H1 (cell line): ENCODE measurements around the gene ASB13. TPM values are rescaled to one million over a fixed set of nuclear protein-coding genes. Genes with fewer than 3 reads are reported as not detected.

Experiments
- CTCF ChIA-PET: fragments of 300-600 bp; sonication (Branson Sonifier 250); formaldehyde crosslinking; loops from one replicate; lab custom pipeline; 2021; ENCODE audit not compliant: partially characterized antibody; lab: Charles Lee
- POLR2A ChIA-PET: fragments of 300-600 bp; sonication (Branson Sonifier 250); formaldehyde crosslinking; loops from one replicate; lab custom pipeline; 2021; ENCODE audit warnings: inconsistent platforms; ENCODE audit not compliant: partially characterized antibody; lab: Charles Lee
- DNase-seq, 2 experiments: peaks; one replicate each; pipeline versions ENCODE4 v3.0.0 to v3.0.0-alpha.2; 2010 to 2022; ENCODE audit warnings: low spot score in 2 of 2, low read depth in 1 of 2, mixed read lengths in 1 of 2
- FAIRE-seq: peaks from 2 replicates; lab custom pipeline; 2011; peaks lifted over from hg19 to GRCh38; lab: Jason Lieb, UNC
- H2AFZ ChIP-seq: 2 replicates; pipeline ENCODE4 v1.8.1; 2012; ENCODE audit warnings: low read length, inconsistent platforms
- H2AK5ac ChIP-seq: 2 replicates; pipeline ENCODE4 v1.6.1; 2013; ENCODE audit warnings: low read depth, low read length
- H2BK120ac ChIP-seq: replicated peaks from 2 replicates; pipeline ENCODE3; 2013; ENCODE audit warnings: low read depth, low read length, inconsistent platforms
- H2BK12ac ChIP-seq: 2 replicates; pipeline ENCODE4 v1.6.1; 2013; ENCODE audit warnings: low read depth, low read length
- H2BK15ac ChIP-seq: 2 replicates; pipeline ENCODE4 v1.6.1; 2013; ENCODE audit warnings: low read length
- H2BK20ac ChIP-seq: 2 replicates; pipeline ENCODE4 v1.6.1; 2013; ENCODE audit warnings: low read length
- H2BK5ac ChIP-seq: 2 replicates; pipeline ENCODE4 v1.6.1; 2013; ENCODE audit warnings: low read depth, low read length
- H3K14ac ChIP-seq: 2 replicates; pipeline ENCODE4 v1.6.1; 2013; ENCODE audit warnings: inconsistent platforms; ENCODE audit not compliant: insufficient read length
- H3K18ac ChIP-seq: 2 replicates; pipeline ENCODE4 v1.6.1; 2013; ENCODE audit warnings: low read length; ENCODE audit errors: extremely low read depth
- H3K23ac ChIP-seq: 2 replicates; pipeline ENCODE4 v1.6.1; 2013; ENCODE audit warnings: inconsistent platforms; ENCODE audit not compliant: insufficient read length
- H3K23me2 ChIP-seq: 2 replicates; pipeline ENCODE4 v1.6.1; 2013; ENCODE audit warnings: low read depth, low read length
- H3K27ac ChIP-seq: 2 replicates; pipeline ENCODE4 v1.6.1; 2011; ENCODE audit warnings: low read depth, low read length, inconsistent platforms
- H3K27me3 ChIP-seq, 4 experiments: replicated peaks in 1 of 4; 1 replicate in 1 of 4; 2 replicates in 3 of 4; pipeline versions ENCODE4 v1.6.1 to v1.8.1; 2011 to 2013; ENCODE audit warnings: low read length in 3 of 4, mild to moderate bottlenecking in 3 of 4, inconsistent platforms in 2 of 4, mixed read lengths in 2 of 4, moderate library complexity in 1 of 4; ENCODE audit not compliant: control insufficient read depth in 3 of 4, insufficient read depth in 3 of 4; ENCODE audit errors: extremely low read depth in 1 of 4
- H3K36me3 ChIP-seq, 4 experiments: 2 replicates each; pipeline versions ENCODE4 v1.6.1 to v1.8.1; 2011 to 2013; ENCODE audit warnings: mild to moderate bottlenecking in 4 of 4, low read length in 3 of 4, moderate library complexity in 2 of 4, control low read depth in 1 of 4, inconsistent platforms in 1 of 4; ENCODE audit not compliant: insufficient read depth in 4 of 4, control insufficient read depth in 2 of 4
- H3K4ac ChIP-seq: replicated peaks from 2 replicates; pipeline ENCODE3; 2013; ENCODE audit warnings: low read length, low read depth, mixed read lengths, inconsistent platforms; ENCODE audit not compliant: insufficient read length
- H3K4me1 ChIP-seq, 4 experiments: replicated peaks in 1 of 4; 1 replicate in 1 of 4; 2 replicates in 3 of 4; pipeline versions ENCODE4 v1.6.1 to v1.8.1; 2011 to 2013; ENCODE audit warnings: low read length in 3 of 4, inconsistent platforms in 2 of 4, mixed read lengths in 1 of 4; ENCODE audit not compliant: insufficient read depth in 4 of 4, control insufficient read depth in 3 of 4
- H3K4me2 ChIP-seq, 2 experiments: 2 replicates each; pipeline versions ENCODE4 v1.6.1 to v1.8.1; 2011 to 2013; ENCODE audit warnings: low read depth in 2 of 2, low read length in 2 of 2, control low read depth in 1 of 2, inconsistent platforms in 1 of 2, mild to moderate bottlenecking in 1 of 2; ENCODE audit not compliant: insufficient read depth in 1 of 2
- H3K4me3 ChIP-seq, 4 experiments: fragments of 200-600, 300-600 bp in 1 of 4; sonication (generic), shearing (Covaris generic), sonication (Bioruptor Twin) in 1 of 4; 2 replicates each; pipeline versions ENCODE4 v1.5.1 to v1.8.1; 2011 to 2016; ENCODE audit warnings: low read length in 4 of 4, low read depth in 3 of 4, control low read depth in 2 of 4, inconsistent platforms in 2 of 4, mild to moderate bottlenecking in 2 of 4, mixed read lengths in 1 of 4, moderate library complexity in 1 of 4; ENCODE audit not compliant: insufficient read depth in 2 of 4; ENCODE audit errors: extremely low read depth in 1 of 4
- H3K56ac ChIP-seq: replicated peaks from 2 replicates; pipeline ENCODE3; 2013; ENCODE audit warnings: low read depth, mild to moderate bottlenecking, mixed read lengths, low read length, inconsistent platforms; ENCODE audit not compliant: insufficient read length
- H3K79me1 ChIP-seq: 2 replicates; pipeline ENCODE4 v1.6.1; 2013; ENCODE audit warnings: low read depth, low read length, control low read depth
- H3K79me2 ChIP-seq, 2 experiments: 2 replicates each; pipeline versions ENCODE4 v1.6.1 to v1.8.1; 2012 to 2013; ENCODE audit warnings: low read length in 2 of 2, mild to moderate bottlenecking in 2 of 2, inconsistent platforms in 1 of 2; ENCODE audit not compliant: insufficient read depth in 2 of 2, control insufficient read depth in 1 of 2
- H3K9ac ChIP-seq, 4 experiments: replicated peaks in 1 of 4; 1 replicate in 1 of 4; 2 replicates in 3 of 4; pipeline versions ENCODE4 v1.6.1 to v1.8.1; 2011 to 2013; ENCODE audit warnings: low read depth in 3 of 4, low read length in 3 of 4, control low read depth in 2 of 4, mild to moderate bottlenecking in 2 of 4, moderate library complexity in 2 of 4, inconsistent platforms in 1 of 4; ENCODE audit errors: extremely low read depth in 1 of 4
- H3K9me3 ChIP-seq, 2 experiments: 2 replicates each; pipeline versions ENCODE4 v1.6.1 to v1.8.1; 2012 to 2013; ENCODE audit warnings: mild to moderate bottlenecking in 2 of 2, moderate library complexity in 2 of 2, control low read depth in 1 of 2, inconsistent platforms in 1 of 2, low read depth in 1 of 2, low read length in 1 of 2, mixed read lengths in 1 of 2; ENCODE audit not compliant: insufficient read depth in 2 of 2
- H4K20me1 ChIP-seq, 2 experiments: replicated peaks in 1 of 2; 2 replicates each; pipeline versions ENCODE3 to v1.8.1; 2011 to 2013; ENCODE audit warnings: inconsistent platforms in 2 of 2, low read length in 2 of 2, mild to moderate bottlenecking in 1 of 2; ENCODE audit not compliant: insufficient read depth in 2 of 2, control insufficient read depth in 1 of 2
- H4K5ac ChIP-seq: 2 replicates; pipeline ENCODE4 v1.6.1; 2013; ENCODE audit warnings: low read length, low read depth, mixed read lengths, inconsistent platforms; ENCODE audit not compliant: insufficient read length
- H4K8ac ChIP-seq: 2 replicates; pipeline ENCODE4 v1.8.0; 2013; ENCODE audit warnings: mild to moderate bottlenecking, moderate library complexity, low read length, inconsistent platforms; ENCODE audit not compliant: insufficient read depth; ENCODE audit errors: extremely low read depth
- H4K91ac ChIP-seq: replicated peaks from 2 replicates; pipeline ENCODE3; 2013; ENCODE audit warnings: low read length, mixed read lengths, inconsistent platforms; ENCODE audit not compliant: insufficient read length
- HDAC2 ChIP-seq, 2 experiments: fragments of 300-600 bp in 1 of 2; sonication (generic) in 1 of 2; IDR thresholded peaks; 2 replicates each; pipeline ENCODE4 v1.6.1; 2011 to 2012; ENCODE audit warnings: low read depth in 2 of 2, low read length in 2 of 2, mild to moderate bottlenecking in 2 of 2, moderate library complexity in 2 of 2, borderline replicate concordance in 1 of 2, inconsistent platforms in 1 of 2
- MAFK ChIP-seq: IDR thresholded peaks from 2 replicates; pipeline ENCODE4 v1.6.1; 2012; ENCODE audit warnings: low read depth, mild to moderate bottlenecking, improper control_type of control experiment, low read length
- WGBS, 2 experiments: shearing (Covaris generic) in 1 of 2; methylation state at CpG; one replicate each; pipeline versions ENCODE4 v1.1.6 to v1.1.7; 2013 to 2015; ENCODE audit warnings: low lambda C conversion rate in 2 of 2, mixed read lengths in 2 of 2, inconsistent platforms in 1 of 2, low coverage in 1 of 2, missing lambda C conversion rate in 1 of 2; ENCODE audit not compliant: insufficient replicate concordance in 2 of 2, insufficient coverage in 1 of 2, insufficient read length in 1 of 2; ENCODE audit errors: extremely low coverage in 1 of 2, missing lambda C conversion rate in 1 of 2; 5-methylcytosine and 5-hydroxymethylcytosine counted together
- polyA plus RNA-seq, 7 experiments: library from polyadenylated mRNA; depleted of rRNA in 3 of 7; stranded (reverse) in 5 of 7; unstranded in 2 of 7; fragments of >200 nt in 5 of 7; fragments of 200-250 nt in 2 of 7; gene quantifications; 1 replicate in 5 of 7; 2 replicates in 1 of 7; 4 replicates in 1 of 7; pipeline versions ENCODE4 v1.2.1 to v1.2.3, GENCODE V29; 2011 to 2013; ENCODE audit warnings: missing spikeins in 2 of 7, mixed read lengths in 2 of 7
- total RNA-seq: library from RNA; stranded (reverse); fragmentation: NEBNext Ultra II Directional; extraction: Animal tissue kit (Norgen Biotek cat#: 25700); gene quantifications from 2 replicates; pipeline ENCODE4 v1.2.1, GENCODE V29; 2021

The ASB13 gene
- total and polyA plus RNA-seq, 2 of the 8 experiments (the other 6 are each of a cell fraction or from before 2014, with no cell fraction given), result 12.3 to 20.2 TPM

DNA sequence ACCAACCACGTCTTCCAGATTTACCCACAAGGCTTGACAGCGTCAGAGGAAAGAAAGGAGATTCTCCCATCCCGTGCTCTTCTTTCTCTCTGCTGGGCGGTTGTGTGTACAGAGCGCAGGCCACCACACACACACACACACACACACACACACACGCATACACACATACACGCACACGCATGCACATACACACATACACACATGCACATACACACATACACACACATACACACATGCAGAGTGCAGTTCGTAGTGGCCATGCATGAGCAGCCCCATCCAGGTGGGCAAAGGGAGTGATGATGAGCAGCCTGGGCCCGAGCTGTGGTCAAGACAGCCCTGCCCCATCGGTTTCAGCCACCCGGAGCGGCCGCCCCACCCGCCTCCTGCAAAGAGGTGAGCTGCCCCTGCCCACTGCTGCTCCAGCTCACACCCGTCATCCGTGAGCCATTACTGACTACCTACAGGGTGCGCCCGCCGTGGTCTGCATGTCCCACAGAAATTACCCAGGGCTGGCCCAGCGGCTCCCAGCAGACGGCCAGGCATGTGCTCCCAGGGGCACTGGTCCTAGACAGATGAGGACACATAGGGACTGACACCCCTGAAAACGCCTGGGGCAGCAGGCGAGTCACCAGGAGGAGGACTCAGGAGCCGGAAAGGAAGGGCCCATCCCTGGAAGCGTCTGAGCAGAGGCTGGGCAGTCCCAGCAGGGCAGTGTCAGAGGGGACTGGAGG lies 69.6 kb downstream of the ASB13 start:
- peak overlapping the region; percentile 97; the same call in 1 of the 2 replicates for H2AK5ac ChIP-seq
- H3K36me3 ChIP-seq, result no peaks in the 10 kb centered on the region
- no peaks in the 10 kb centered on the region; a peak in 2 of 7 replicates for H3K4me1 ChIP-seq
- POLR2A ChIA-PET, result interaction anchor here (1.3 kb wide), 1 partner anchor 156 kb away, joined by 3 read pairs; no protein-coding TSS in a partner anchor
- no peak overlapping the region; the same call in 1 of the 2 replicates for H4K8ac ChIP-seq
- H2BK5ac ChIP-seq, result no peak overlapping the region; the same call in 1 of the 2 replicates
- H2AFZ ChIP-seq, result no peak overlapping the region
- TF ChIP-seq HDAC2 (IDR thresholded peaks at IDR 0.05; ENCODE audit: borderline replicate concordance in 1 of 2, low read depth in 2 of 2, low read length in 2 of 2) (no peak), MAFK (no peak)
- no peaks in the 10 kb centered on the region for H3K79me1 ChIP-seq
- no peak overlapping the region for H3K23ac ChIP-seq
- no peak overlapping the region for H3K4me3 ChIP-seq
- H3K9ac ChIP-seq, result no peak overlapping the region
- H4K91ac ChIP-seq, result no peak overlapping the region
- H3K9me3 ChIP-seq, result no peaks in the 10 kb centered on the region
- peaks cover 1% of the 10 kb centered on the region; the same call in 1 of the 2 replicates for H3K23me2 ChIP-seq
- no peak overlapping the region for H3K4ac ChIP-seq
- no peaks in the 10 kb centered on the region for H4K20me1 ChIP-seq
- no peak overlapping the region; the same call in 1 of the 2 replicates for H2BK12ac ChIP-seq
- CTCF ChIA-PET, result interaction anchor here (0.7 to 6.8 kb wide), 6 partner anchors 16 to 155 kb away, joined by 3 to 45 read pairs (median 3); no protein-coding TSS in a partner anchor
- FAIRE-seq (no peak), DNase-seq (no peak)
- H4K5ac ChIP-seq, result no peak overlapping the region
- H3K14ac ChIP-seq, result no peak overlapping the region
- no peaks in the 10 kb centered on the region for H3K27me3 ChIP-seq
- no peak overlapping the region; the same call in 1 of the 2 replicates for H2BK15ac ChIP-seq
- no peak overlapping the region for H3K56ac ChIP-seq
- H3K27ac ChIP-seq, result no peak overlapping the region
- H3K18ac ChIP-seq, result no peak overlapping the region
- no peak overlapping the region for H2BK120ac ChIP-seq
- no peak overlapping the region for H2BK20ac ChIP-seq
- H3K79me2 ChIP-seq, result no peaks in the 10 kb centered on the region
- H3K4me2 ChIP-seq, result no peak overlapping the region
- 87% methylated on average over 26 of the region's 26 CpGs; no CpG with 5 or more reads in 1 of the 2 experiments for WGBS, 2 experiments
